Measurements from ENCODE around the gene SMARCB1.

SMARCB1 gene

GRCh38 chr22:23781065-23781464, 5.7 kb upstream of the SMARCB1 start:
- no peak for FAIRE-seq

- no peak for FAIRE-seq
Measured at GRCh38 chr22:23781511-23782183, 5.1 kb upstream of the SMARCB1 start.

GRCh38 chr22:23782252-23782651, 4.5 kb upstream of the SMARCB1 start:
- no peak for FAIRE-seq

- FAIRE-seq: no peak
Measured at GRCh38 chr22:23782703-23783102, 4.1 kb upstream of the SMARCB1 start.

GRCh38 chr22:23783265-23784150, 3.3 kb upstream of the SMARCB1 start:
- FAIRE-seq: no peak

- FAIRE-seq: no peak
Measured at GRCh38 chr22:23784215-23784732, 2.5 kb upstream of the SMARCB1 start.

- FAIRE-seq: no peak
Measured at GRCh38 chr22:23786261-23786710, 480 bp upstream of the SMARCB1 start.

- FAIRE-seq: no peak
Measured at GRCh38 chr22:23787600-23787896, 782 bp downstream of the SMARCB1 start.

- no peak for FAIRE-seq
Measured at GRCh38 chr22:23787910-23788309, 1.1 kb downstream of the SMARCB1 start.

GRCh38 chr22:23789121-23789520, 2.4 kb downstream of the SMARCB1 start:
- FAIRE-seq: no peak

GRCh38 chr22:23789638-23790037, 2.9 kb downstream of the SMARCB1 start:
- FAIRE-seq: no peak

GRCh38 chr22:23790819-23791737, 4.3 kb downstream of the SMARCB1 start:
- FAIRE-seq: no peak

GRCh38 chr22:23791738-23792645, 5.2 kb downstream of the SMARCB1 start:
- FAIRE-seq: no peak

GRCh38 chr22:23793326-23793725, 6.6 kb downstream of the SMARCB1 start:
- FAIRE-seq: no peak

GRCh38 chr22:23796461-23796860, 9.7 kb downstream of the SMARCB1 start:
- FAIRE-seq: no peak

- no peak for FAIRE-seq
Measured at GRCh38 chr22:23800297-23801237, 13.8 kb downstream of the SMARCB1 start.

- no peak for FAIRE-seq
Measured at GRCh38 chr22:23801238-23801821, 14.6 kb downstream of the SMARCB1 start.

- no peak for FAIRE-seq
Measured at GRCh38 chr22:23801886-23802377, 15.2 kb downstream of the SMARCB1 start.

- no peak for FAIRE-seq
Measured at GRCh38 chr22:23803001-23803819, 16.4 kb downstream of the SMARCB1 start.
